ENCODE data around the gene CEP41. TPM values are rescaled to one million over a fixed set of nuclear protein-coding genes. Genes with fewer than 3 reads are reported as not detected.

CEP41 gene
- total and polyA plus RNA-seq, 2 of the 13 experiments (the other 11 are each of a cell fraction or from before 2014, with no cell fraction given), result 8.7 to 9.0 TPM

- TF ChIP-seq ZNF574 (CRISPR knock-in tag; IDR thresholded peaks at IDR 0.05) (peak; percentile 100), ZBTB38 (CRISPR knock-in tag; IDR thresholded peaks at IDR 0.05) (peak; percentile 57; the same call in 1 of the 2 replicates), ZNF713 (CRISPR knock-in tag; IDR thresholded peaks at IDR 0.05) (no peak), ZNF598 (CRISPR knock-in tag; IDR thresholded peaks at IDR 0.05; ENCODE audit: borderline replicate concordance) (0 out of 2 replicates have a peak, but pooled peaks have one; percentile 35), RXRB (CRISPR knock-in tag; IDR thresholded peaks at IDR 0.05; ENCODE audit: borderline replicate concordance) (peak; percentile 69), SNAPC5 (CRISPR knock-in tag; IDR thresholded peaks at IDR 0.05; ENCODE audit: borderline replicate concordance) (peak; percentile 82; the same call in 1 of the 2 replicates), ZNF580 (CRISPR knock-in tag; IDR thresholded peaks at IDR 0.05; ENCODE audit: borderline replicate concordance, low read depth) (peak; percentile 70; the same call in 1 of the 2 replicates), TFE3 (CRISPR knock-in tag; IDR thresholded peaks at IDR 0.05) (peak; percentile 60), ISX (CRISPR knock-in tag; conservative IDR thresholded peaks at IDR 0.05) (no peak), ZKSCAN8 (CRISPR knock-in tag; IDR thresholded peaks at IDR 0.05; ENCODE audit: borderline replicate concordance) (peak; percentile 59; the same call in 1 of the 2 replicates), ZNF282 (IDR thresholded peaks at IDR 0.05; ENCODE audit: partially characterized antibody) (no peak), POLR2AphosphoS5 (IDR thresholded peaks at IDR 0.05; ENCODE audit: low read depth, low read length) (peak; percentile 47; the same call in 1 of the 2 replicates), SALL2 (CRISPR knock-in tag; IDR thresholded peaks at IDR 0.05) (0 out of 2 replicates have a peak, but pooled peaks have one; percentile 45), LCORL (IDR thresholded peaks at IDR 0.05) (no peak), LCORL (CRISPR knock-in tag; IDR thresholded peaks at IDR 0.05) (peak; percentile 57; the same call in 1 of the 2 replicates), KMT2A (CRISPR knock-in tag; IDR thresholded peaks at IDR 0.05) (peak; percentile 79; the same call in 1 of the 2 replicates), ZNF704 (CRISPR knock-in tag; IDR thresholded peaks at IDR 0.05; ENCODE audit: borderline replicate concordance) (0 out of 2 replicates have a peak, but pooled peaks have one; percentile 65), ZNF678 (CRISPR knock-in tag; IDR thresholded peaks at IDR 0.05) (0 out of 2 replicates have a peak, but pooled peaks have one; percentile 52), REPIN1 (CRISPR knock-in tag; IDR thresholded peaks at IDR 0.05; ENCODE audit: borderline replicate concordance, low read depth) (peak; percentile 88; the same call in 1 of the 2 replicates), PAX8 (CRISPR knock-in tag; IDR thresholded peaks at IDR 0.05; ENCODE audit: borderline replicate concordance) (0 out of 2 replicates have a peak, but pooled peaks have one; percentile 20), NR0B2 (CRISPR knock-in tag; IDR thresholded peaks at IDR 0.05) (peak; percentile 66), ELF1 (CRISPR knock-in tag; IDR thresholded peaks at IDR 0.05) (peak; percentile 90), HDAC2 (CRISPR knock-in tag; IDR thresholded peaks at IDR 0.05) (peak; percentile 65)
These were observed 45.5 kb upstream of the CEP41 start (continued) for GRCh38 chr7:130486114-130486953.

All from HepG2 (cell line).